ELF-1 (cell line): ENCODE measurements around the gene TFAP2E.
"Not testable (repeated sequence)": the region's sequence is repeated elsewhere in the genome, so short reads cannot be mapped to it uniquely, and the experiment has no call there.

ENCODE experiments used
- DNase-seq: peaks from one replicate; pipeline ENCODE4 v3.0.0-alpha.2; 2016; ENCODE audit warnings: low read depth, low spot score

The TFAP2E gene

GRCh38 chr1:35574125-35574654, 1.1 kb downstream of the TFAP2E start:
- no peak for DNase-seq

- DNase-seq: peak; percentile 79
Measured at GRCh38 chr1:35574655-35575415, 1.7 kb downstream of the TFAP2E start.

DNA sequence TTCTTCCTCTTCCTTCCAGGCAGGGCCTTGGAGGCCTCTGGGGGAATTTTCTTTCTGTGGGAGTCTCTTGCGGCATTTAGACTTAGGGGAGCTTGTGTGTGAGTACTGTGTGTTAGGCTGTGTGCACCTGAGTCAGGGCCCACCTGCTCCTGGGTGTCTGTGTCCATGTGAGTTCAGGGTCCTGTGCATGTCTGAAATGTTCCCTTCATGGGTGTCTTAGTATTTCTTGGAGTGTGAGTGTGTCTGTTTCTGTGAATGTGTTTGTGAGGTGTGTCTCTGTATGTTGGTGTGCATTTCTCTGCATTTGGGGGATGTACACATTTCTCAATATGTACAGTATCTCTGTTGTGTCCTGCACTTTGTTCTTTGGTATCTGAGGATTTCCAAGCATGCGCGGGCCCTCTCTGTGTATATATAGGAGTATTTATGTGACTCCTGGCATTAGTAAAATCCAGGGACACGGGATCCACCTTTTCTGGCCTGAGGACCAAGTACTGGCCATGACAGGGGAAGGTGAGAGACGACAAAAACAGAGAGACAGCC, 2.4 kb downstream of the TFAP2E start:
- DNase-seq: no peak

GRCh38 chr1:35576061-35576765, 3.1 kb downstream of the TFAP2E start:
- peak; percentile 43 for DNase-seq

GRCh38 chr1:35576766-35577070, 3.6 kb downstream of the TFAP2E start:
- not testable (repeated sequence) for DNase-seq

DNA sequence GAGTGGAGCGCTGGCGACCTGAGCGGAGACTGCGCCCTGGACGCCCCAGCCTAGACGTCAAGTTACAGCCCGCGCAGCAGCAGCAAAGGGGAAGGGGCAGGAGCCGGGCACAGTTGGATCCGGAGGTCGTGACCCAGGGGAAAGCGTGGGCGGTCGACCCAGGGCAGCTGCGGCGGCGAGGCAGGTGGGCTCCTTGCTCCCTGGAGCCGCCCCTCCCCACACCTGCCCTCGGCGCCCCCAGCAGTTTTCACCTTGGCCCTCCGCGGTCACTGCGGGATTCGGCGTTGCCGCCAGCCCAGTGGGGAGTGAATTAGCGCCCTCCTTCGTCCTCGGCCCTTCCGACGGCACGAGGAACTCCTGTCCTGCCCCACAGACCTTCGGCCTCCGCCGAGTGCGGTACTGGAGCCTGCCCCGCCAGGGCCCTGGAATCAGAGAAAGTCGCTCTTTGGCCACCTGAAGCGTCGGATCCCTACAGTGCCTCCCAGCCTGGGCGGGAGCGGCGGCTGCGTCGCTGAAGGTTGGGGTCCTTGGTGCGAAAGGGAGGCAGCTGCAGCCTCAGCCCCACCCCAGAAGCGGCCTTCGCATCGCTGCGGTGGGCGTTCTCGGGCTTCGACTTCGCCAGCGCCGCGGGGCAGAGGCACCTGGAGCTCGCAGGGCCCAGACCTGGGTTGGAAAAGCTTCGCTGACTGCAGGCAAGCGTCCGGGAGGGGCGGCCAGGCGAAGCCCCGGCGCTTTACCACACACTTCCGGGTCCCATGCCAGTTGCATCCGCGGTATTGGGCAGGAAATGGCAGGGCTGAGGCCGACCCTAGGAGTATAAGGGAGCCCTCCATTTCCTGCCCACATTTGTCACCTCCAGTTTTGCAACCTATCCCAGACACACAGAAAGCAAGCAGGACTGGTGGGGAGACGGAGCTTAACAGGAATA, 4.2 kb downstream of the TFAP2E start:
- peak; percentile 79 for DNase-seq

DNA sequence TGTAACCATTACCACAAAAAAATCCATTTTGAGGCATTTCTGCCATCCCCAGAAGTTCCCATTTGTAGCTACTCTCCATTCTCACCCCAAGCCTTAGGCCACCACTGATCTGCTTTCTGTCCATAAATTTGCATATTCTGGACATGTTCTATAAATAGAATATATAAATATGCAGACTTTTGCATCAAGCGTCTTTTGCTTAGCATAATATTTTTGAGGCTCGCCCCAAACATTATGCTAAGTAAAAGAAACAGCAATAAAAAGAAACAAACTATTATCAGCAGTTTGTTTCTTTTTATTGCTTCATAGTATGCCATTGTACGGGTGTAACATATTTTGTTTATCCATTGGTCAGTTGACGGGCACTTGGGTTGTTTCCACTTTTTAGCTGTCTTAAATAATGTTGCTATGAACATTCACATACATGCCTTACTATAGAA, 7.9 kb downstream of the TFAP2E start:
- no peak for DNase-seq

DNA sequence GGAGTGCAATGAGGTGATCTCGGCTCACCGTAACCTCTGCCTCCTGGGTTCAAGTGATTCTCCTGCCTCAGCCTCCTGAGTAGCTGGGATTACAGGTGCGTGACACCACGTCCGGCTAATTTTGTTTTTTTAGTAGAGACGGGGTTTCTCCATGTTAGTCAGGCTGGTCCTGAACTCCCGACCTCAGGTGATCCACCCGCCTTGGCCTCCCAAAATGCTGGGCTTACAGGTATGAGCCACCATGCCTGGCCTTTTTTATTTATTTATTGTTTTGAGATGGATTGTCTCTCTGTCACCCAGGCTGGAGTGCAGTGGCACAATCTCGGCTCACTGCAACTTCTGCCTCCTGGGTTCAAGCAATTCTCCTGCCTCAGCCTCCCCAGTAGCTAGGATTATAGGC, 8.5 kb downstream of the TFAP2E start:
- not testable (repeated sequence) for DNase-seq

DNA sequence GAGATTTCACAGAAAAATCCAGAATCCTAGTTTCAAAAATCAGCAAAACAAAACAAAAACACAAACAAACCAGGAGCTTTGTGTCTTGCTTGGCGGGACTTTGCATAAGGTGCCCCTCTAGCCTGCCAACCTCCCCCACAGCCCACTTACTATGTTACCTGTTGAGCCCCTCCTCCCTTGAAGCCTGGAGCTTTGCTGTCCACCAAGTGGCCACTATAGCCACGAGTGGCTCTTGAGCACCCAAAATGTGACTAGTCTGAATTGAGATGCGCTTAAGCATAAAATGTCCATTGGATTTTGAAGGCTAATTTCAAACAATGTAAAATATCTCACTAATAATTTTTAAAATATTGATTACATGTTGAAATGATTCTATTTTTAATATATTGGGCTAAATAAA, 12.2 kb downstream of the TFAP2E start:
- no peak for DNase-seq

DNA sequence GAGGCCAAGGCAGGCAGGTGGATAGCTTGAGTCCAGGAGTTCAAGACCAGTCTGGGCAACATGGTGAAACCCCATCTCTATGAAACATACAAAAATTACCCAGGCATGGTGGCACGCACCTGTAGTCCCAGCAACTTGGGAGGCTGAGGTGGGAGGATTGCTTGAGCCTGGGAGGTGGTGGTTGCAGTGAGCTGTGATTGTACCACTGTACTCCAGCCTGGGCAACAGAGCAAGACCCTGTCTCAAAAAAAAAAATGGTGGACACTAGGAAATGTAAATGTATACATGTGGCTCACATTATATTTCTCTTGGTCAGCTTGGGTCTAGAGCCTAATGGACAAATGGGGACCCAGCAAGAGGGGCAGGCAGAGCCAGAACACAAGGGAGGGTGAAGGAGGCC, 12.7 kb downstream of the TFAP2E start:
- not testable (repeated sequence) for DNase-seq

- DNase-seq: no peak
Measured at GRCh38 chr1:35586808-35587207, 13.7 kb downstream of the TFAP2E start.

DNA sequence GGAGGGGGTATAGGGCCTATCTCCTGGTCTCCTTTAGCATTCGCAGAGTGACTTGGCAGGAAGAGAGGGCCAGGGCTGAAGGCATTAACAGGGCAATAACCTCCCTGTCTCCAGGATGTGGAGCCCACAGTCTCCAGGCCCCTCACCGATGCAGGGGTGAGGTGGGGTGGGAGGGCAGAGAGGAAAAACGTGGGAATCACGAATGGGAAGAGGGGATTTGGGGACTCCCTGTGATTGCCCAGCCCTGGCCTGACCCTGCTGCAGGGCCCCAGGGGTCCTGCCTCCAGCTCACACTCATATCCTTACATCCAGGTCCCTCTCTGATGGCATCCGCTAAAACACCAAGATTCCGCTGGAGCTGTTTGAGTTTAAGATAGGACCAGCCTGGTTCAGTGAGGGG, 14.6 kb downstream of the TFAP2E start:
- DNase-seq: no peak

DNA sequence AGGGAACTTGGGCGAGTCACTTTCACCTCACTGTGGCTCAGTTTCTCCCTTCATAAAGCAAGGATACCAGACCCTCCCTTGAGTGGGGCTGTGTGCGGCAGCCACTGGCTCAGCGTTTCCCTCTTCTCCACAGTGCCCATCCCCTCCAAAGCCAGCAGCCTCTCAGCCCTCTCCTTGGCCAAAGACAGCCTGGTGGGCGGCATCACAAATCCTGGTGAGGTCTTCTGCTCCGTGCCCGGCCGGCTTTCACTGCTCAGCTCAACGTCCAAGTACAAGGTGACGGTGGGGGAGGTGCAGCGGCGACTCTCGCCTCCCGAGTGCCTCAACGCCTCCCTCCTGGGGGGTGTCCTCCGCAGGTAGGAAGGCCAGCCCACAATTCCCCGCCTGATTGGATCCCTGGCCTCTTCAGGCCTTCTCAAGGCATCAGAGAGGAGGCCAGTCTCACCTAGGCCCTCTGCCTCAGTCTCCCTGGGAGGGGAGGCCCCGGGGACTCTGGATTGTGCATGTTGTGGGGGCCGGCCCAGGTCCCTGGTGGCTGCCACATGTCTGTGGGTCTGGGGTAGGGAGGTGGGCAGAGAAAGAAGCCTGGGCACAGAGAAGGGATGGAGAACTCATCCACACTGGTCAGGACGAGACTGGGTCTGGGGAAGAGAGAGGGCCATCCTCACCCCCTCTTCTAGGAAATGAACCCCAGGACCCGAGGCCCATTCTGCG, 15.2 kb downstream of the TFAP2E start:
- DNase-seq: no peak

DNA sequence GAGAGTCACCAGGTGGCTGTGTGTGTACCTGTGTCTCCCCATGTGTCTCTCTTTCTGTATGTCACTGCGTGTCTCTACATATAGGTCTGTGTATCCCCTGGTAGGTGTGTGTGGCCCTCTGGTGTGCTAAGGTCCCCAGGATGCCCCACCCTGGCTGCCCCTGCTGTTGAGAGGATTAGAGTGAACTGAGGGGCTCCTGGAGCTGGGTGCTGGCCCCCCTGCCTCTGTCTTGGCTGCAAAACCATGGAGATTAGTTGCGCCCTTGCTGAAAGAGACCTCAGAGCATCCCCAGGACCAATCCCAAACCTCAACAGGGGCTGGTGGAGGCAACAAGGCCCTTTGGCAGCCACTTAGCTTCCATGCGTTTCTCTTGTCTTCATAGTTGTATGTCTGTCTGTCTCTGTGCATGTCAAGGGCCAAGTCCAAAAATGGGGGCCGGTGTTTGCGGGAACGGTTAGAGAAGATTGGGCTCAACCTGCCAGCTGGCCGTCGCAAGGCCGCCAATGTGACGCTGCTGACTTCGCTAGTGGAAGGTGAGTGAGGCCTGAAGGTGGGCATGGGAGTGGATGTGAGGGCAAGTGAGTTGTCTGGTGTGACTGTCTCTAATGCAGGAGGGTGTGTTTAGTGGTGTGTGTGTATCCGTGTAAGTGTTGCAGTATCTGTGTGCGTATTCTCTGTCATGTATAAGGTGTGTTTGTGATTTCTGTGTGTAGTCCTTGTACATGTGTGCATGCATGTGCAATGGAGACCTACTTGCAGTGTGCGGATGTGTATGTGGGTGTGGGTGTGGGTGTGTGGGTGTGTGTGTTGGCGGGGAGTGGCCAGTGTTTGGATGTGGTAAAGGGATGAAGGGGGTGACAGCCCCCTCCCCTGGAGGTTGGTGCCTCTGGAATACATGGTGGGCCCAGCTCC, 16.7 kb downstream of the TFAP2E start:
- DNase-seq: no peak

- no peak for DNase-seq
Measured at GRCh38 chr1:35590476-35591040, 17.4 kb downstream of the TFAP2E start.

DNA sequence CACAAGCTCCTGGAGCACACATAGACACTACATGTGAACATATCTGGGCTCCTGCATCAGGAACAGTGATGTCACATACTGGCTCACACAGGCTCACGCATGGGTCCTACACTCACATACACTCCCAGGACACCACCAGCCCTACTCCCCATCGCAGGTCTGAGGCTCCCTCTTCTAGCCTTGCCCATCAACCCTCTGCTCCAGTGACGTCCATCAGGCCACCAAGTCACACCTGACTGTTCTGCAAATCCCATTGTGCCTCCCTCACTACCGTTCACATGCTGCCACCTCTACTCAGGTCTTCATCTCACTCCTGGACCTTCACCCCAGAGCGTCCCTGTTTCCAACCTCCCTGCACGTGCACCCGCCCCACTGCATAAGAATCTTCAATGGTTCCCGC, 18.1 kb downstream of the TFAP2E start:
- no peak for DNase-seq

DNA sequence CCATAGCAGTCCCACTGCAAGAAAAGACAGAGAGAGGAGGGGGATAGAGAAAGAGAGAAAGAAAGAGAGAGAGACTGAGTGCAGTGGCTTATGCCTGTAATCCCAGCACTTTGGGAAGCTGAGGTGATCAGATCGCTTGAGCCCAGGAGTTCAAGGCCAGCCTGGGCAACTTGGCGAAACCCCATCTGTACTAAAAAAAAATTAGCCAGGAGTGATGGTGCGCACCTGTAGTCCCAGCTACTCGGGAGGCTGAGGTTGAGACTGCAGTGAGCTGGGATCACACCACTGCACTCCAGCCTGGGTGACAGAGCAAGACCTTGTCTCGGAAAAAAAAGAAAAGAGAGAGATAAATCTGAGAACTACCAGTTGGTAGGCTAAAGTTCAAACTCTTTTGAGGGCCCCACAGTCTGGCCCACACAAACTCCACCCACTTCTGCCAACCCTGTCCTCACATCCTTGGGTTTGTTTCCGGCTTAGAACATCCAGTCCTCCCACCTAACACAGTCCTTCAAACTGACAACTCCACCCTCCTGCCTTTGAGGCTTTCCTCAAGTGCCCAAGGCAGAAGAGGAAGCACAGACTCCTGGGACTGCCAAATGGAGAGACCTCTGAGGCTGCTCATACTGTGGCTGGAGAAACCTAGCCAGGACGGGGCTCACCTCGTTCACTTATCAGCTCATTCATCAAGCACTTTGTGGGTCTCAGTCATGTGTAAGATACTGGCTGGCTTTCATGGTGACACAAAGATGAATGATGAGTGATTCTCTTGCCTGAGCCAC, 20.1 kb downstream of the TFAP2E start:
- DNase-seq: no peak

DNA sequence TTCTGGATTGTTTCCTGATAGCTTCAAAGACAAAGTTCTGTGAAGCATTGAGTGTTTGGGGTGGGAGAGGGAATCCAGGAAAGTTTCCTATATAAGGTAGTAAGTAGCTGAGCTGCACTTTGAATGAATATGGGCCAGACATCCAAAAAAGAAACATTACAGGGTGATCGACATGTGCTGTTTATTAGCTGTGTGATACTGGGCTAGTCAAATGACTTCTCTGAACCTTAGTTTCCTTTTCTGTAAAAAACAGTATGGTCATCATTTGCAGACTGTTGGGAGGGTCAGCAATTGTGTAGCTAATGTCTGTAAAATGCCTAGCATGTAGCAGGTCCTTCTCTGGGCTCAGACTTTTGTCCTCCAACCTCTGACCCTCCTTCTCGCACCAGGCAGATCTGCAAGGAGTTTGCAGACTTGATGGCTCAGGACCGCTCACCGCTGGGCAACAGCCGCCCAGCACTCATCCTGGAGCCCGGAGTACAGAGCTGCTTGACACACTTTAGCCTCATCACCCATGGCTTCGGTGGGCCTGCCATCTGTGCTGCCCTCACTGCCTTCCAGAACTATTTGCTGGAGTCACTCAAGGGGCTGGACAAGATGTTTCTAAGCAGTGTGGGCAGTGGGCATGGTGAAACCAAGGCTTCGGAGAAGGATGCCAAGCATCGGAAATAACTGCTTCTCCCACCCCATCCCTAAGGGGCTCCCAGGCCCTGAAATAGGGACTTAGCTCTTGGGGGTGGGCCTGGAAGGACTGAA, 21.1 kb downstream of the TFAP2E start:
- no peak for DNase-seq
